AG09309 (cell line): ENCODE measurements around the gene PRKAR1B.

Source experiments
- DNase-seq: peaks from one replicate; pipeline ENCODE4 v3.0.0-alpha.2; 2010; ENCODE audit warnings: low read depth
- H3K4me3 ChIP-seq: 2 replicates; pipeline ENCODE4 v1.5.1; 2011; ENCODE audit warnings: mild to moderate bottlenecking, low read depth, low read length, moderate library complexity; ENCODE audit not compliant: control insufficient read depth
- TF ChIP-seq, protein P1 (sequence below): IDR thresholded peaks from 2 replicates; pipeline ENCODE4 v1.5.1; 2011; ENCODE audit warnings: mild to moderate bottlenecking, low read depth, low read length, inconsistent platforms; ENCODE audit not compliant: insufficient read depth, control insufficient read depth; ENCODE audit errors: missing control alignments

The PRKAR1B gene

DNA sequence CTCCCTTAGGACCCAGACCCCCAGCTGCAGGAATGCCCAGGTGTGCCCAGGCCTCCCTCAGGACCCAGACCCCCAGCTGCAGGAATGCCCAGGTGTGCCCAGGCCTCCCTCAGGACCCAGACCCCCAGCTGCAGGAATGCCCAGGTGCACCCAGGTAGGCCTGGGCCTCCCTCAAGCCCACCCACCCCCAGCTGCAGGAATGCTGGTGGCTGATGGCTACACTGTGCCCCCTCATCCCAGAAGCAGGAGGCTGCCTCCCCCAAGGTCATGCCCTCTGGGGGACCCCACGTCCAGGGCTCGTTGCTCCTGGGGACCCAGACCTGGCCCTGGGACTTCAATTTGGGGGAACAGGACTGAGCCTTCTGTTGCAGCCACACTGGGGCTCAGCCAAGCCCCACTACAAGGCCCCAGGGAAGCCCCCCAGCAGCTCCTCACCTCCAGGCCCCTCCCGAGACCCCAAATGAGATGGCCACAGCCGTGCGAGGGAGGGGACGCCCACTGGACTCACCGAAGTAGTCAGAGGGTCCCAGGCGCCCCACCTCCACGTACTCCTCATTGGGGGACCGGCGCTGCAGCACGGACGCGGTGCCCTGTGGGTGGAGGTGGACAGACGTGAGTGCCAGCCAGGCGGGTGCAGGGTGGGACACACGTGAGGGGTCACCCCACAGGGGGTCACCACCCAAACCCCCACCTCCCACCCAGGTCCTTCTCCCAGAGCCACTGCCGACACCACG, 176.0 kb downstream of the PRKAR1B start:
- TF ChIP-seq, protein P1, sequence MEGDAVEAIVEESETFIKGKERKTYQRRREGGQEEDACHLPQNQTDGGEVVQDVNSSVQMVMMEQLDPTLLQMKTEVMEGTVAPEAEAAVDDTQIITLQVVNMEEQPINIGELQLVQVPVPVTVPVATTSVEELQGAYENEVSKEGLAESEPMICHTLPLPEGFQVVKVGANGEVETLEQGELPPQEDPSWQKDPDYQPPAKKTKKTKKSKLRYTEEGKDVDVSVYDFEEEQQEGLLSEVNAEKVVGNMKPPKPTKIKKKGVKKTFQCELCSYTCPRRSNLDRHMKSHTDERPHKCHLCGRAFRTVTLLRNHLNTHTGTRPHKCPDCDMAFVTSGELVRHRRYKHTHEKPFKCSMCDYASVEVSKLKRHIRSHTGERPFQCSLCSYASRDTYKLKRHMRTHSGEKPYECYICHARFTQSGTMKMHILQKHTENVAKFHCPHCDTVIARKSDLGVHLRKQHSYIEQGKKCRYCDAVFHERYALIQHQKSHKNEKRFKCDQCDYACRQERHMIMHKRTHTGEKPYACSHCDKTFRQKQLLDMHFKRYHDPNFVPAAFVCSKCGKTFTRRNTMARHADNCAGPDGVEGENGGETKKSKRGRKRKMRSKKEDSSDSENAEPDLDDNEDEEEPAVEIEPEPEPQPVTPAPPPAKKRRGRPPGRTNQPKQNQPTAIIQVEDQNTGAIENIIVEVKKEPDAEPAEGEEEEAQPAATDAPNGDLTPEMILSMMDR = no peak
- no peak for DNase-seq
- H3K4me3 ChIP-seq = no peak overlapping the region

DNA sequence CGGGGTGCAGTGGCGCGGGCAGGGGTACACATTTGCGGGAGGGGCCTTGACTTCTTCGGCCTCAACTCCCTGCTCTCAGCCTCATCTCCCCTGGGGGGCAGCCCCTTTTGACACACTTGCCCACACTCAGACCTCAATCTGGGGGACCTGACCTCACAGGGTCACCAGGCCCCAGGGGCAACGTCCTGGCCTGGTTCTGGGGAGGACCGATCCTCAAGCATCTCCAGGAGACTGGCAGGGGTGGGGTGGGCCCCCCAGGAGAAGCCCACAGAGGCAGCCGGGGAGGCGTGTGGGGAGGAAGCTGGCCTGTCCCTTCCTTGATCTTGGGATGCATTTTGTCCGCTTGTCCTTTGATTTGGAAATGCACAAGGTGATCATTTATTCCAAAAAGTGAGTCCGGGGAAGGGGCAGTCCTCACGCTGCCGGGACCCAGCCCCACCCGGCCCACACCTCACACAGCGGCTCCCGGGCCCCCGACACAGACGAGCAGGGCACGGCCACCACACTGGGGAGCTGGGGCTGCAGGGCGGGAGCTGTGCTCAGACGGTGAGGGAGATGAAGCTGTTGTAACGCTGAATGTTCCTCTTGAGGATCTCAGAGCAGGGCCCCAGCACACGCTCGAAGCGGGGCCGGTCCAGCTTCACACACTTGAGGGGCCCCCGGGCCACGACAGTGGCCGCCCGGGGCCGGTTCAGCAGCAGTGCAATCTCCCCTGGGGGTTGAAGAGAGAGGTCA, 177.0 kb downstream of the PRKAR1B start:
- H3K4me3 ChIP-seq = no peak overlapping the region
- TF ChIP-seq, protein P1 = no peak
- no peak for DNase-seq

DNA sequence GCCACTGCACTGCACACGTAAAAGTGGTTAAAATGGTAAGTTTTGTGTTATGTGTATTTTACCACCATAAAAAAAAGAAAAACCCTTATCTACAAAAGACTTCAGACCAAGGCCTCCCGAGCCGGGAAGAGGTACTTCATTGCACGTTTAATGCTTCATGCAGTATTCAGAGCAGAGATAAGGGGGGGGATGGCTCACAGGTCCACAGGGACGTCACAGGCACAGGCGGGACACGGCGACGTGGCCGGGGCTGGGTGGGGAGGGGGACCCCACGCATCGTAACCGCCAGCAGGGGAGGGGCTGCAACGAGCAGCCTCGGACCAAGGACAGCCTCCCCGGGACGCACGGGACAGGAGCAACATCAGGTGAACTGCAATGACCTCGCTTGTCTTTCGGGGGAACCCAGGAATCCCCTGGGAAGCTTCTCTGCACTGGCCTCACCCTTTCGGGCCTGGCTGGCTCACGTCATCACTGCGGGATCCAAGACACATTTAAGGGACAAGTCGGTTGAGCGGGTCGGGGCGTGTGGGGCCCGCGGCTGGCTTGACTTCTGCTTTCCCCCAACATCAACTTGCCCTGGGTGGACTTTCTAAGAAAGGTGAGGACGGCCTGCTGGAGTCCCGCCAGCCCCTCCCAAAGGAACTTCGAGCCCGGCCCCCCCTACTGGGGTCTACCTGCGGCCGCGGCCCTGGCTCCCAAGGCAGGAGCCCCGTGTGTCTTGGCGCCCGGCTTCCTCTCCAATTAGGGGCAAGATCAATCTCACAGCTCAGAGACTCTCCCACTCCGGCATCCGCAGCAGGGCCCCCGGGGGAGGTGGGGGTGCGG, 177.8 kb downstream of the PRKAR1B start:
- TF ChIP-seq, protein P1 = no peak
- DNase-seq = no peak

DNA sequence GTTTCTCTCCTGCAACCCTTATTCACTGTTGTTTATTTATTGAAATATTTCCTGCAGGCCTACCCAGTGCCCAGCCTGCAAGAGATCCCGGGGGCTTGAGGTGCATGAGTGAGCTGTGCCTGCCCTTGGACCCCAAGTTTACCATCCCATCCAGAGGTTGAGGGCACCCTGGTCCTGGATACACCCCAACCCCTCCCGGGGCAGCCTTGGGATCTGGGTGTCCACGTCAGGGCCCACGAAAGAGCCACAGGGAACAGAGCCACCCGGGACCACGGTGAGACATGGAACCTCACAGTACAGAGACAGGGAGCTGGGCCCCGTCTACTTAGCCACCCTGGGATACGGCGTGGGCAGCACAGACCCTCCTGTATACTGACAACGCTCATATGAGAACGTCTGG, 178.7 kb downstream of the PRKAR1B start:
- TF ChIP-seq, protein P1 = no peak
- no peak for DNase-seq
- H3K4me3 ChIP-seq = no peak overlapping the region

More for the DNA sequence above, 177.8 kb downstream of the PRKAR1B start:
- H3K4me3 ChIP-seq = no peak overlapping the region

DNA sequence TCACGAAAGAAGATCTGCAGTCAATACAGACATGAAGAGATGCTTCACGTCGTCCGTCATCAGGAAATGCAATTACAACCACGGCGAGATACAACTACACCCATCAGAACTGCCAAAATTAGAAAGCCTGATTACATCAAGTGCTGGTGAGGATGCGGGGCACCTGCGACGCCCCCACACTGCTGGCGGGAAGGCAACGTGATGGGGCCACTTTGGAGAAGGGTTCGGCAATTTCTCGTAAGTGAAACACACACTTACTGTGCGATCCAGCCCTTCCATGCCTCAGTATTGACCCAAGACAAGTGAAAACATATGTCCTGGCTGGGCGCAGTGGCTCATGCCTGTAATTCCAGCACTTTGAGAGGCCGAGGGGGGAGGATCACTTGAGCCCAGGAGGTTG, 181.6 kb downstream of the PRKAR1B start:
- TF ChIP-seq, protein P1 = no peak
- no peak for DNase-seq
- H3K4me3 ChIP-seq = no peak overlapping the region
